Measurements from ENCODE around the gene ESRRA. TPM values are rescaled to one million over a fixed set of nuclear protein-coding genes. Genes with fewer than 3 reads are reported as not detected.

Gene ESRRA
- total and polyA plus RNA-seq, 9 donors: 2.3 to 17.4 (median 11.9) TPM

- 87 to 92% (median 90%) methylated on average over 28 of the region's 28 CpGs for WGBS, 3 donors
- H3K9me3 ChIP-seq: no peaks in the 10 kb centered on the region
- no peak overlapping the region for H3K4me3 ChIP-seq
- no peaks in the 10 kb centered on the region for H3K27me3 ChIP-seq
- H3K27ac ChIP-seq: no peak overlapping the region
- no peak for DNase-seq
- H3K36me3 ChIP-seq: no peaks in the 10 kb centered on the region
- TF ChIP-seq POLR2A (IDR thresholded peaks at IDR 0.05): no peak
- no peak for TF ChIP-seq CTCF (IDR thresholded peaks at IDR 0.05)
- TF ChIP-seq EP300 (IDR thresholded peaks at IDR 0.05): no peak
- peaks cover 2% of the 10 kb centered on the region for H3K4me1 ChIP-seq (ENCODE audit: insufficient read depth)
- intact Hi-C loops (cut with DNase I): no loop called here
These were observed 39.5 kb downstream of the ESRRA start for GRCh38 chr11:64344787-64345186.

GRCh38 chr11:64347193-64347867 lies 42.0 kb downstream of the ESRRA start:
- H3K36me3 ChIP-seq: no peaks in the 10 kb centered on the region
- no peak overlapping the region for H3K27ac ChIP-seq
- no peak overlapping the region for H3K4me3 ChIP-seq
- 89 to 91% (median 89%) methylated on average over 12 of the region's 12 CpGs for WGBS, 3 donors
- DNase-seq: no peak
- TF ChIP-seq POLR2A (IDR thresholded peaks at IDR 0.05) (no peak), EP300 (IDR thresholded peaks at IDR 0.05) (no peak), CTCF (IDR thresholded peaks at IDR 0.05) (no peak)
- no peaks in the 10 kb centered on the region for H3K27me3 ChIP-seq
- no peaks in the 10 kb centered on the region for H3K4me1 ChIP-seq (ENCODE audit: insufficient read depth)
- intact Hi-C loops (cut with DNase I): no loop called here
- no peaks in the 10 kb centered on the region for H3K9me3 ChIP-seq

- Histone ChIP-seq H3K4me1 (ENCODE audit: insufficient read depth) (no peaks in the 10 kb centered on the region), H3K4me3 (no peak overlapping the region), H3K27ac (no peak overlapping the region), H3K27me3 (no peaks in the 10 kb centered on the region), H3K36me3 (no peaks in the 10 kb centered on the region), H3K9me3 (no peaks in the 10 kb centered on the region)
- DNase-seq: no peak
- intact Hi-C loops (cut with DNase I): no loop called here
- 66 to 72% (median 68%) methylated on average over 14 of the region's 14 CpGs for WGBS, 3 donors
- TF ChIP-seq EP300 (IDR thresholded peaks at IDR 0.05) (no peak), POLR2A (IDR thresholded peaks at IDR 0.05) (no peak), CTCF (IDR thresholded peaks at IDR 0.05) (no peak)
These were observed 43.2 kb downstream of the ESRRA start for GRCh38 chr11:64348383-64349024.

- Histone ChIP-seq H3K4me3 (no peak overlapping the region), H3K27ac (no peak overlapping the region), H3K27me3 (no peaks in the 10 kb centered on the region), H3K4me1 (ENCODE audit: insufficient read depth) (no peaks in the 10 kb centered on the region), H3K9me3 (no peaks in the 10 kb centered on the region), H3K36me3 (no peaks in the 10 kb centered on the region)
- DNase-seq: no peak
- intact Hi-C loops (cut with DNase I): no loop called here
- 87 to 90% (median 90%) methylated on average over 7 of the region's 7 CpGs for WGBS, 3 donors
- no peak for TF ChIP-seq CTCF (IDR thresholded peaks at IDR 0.05)
- no peak for TF ChIP-seq POLR2A (IDR thresholded peaks at IDR 0.05)
- no peak for TF ChIP-seq EP300 (IDR thresholded peaks at IDR 0.05)
These were observed 43.7 kb downstream of the ESRRA start for GRCh38 chr11:64349025-64349387.
